B cell (primary cell): ENCODE results near the gene PRKAR2A. TPM values are rescaled to one million over a fixed set of nuclear protein-coding genes. Genes with fewer than 3 reads are reported as not detected.
"Not testable (repeated sequence)": the region's sequence is repeated elsewhere in the genome, so short reads cannot be mapped to it uniquely, and the experiment has no call there.

Experiments used
- ATAC-seq: fragments of 200-7000 bp; cut with Tn5 transposase; one replicate; pipeline ENCODE4 v1.10.0; 2021; ENCODE audit warnings: low read depth, mild to moderate bottlenecking, moderate number of reproducible peaks, moderate library complexity
- CTCF ChIA-PET: fragments of 350-600 bp; sonication (Branson Sonifier 250); formaldehyde crosslinking; loops from one replicate; lab custom pipeline; 2021; ENCODE audit warnings: antibody characterized with exemption, inconsistent platforms; lab: Charles Lee
- POLR2A ChIA-PET: fragments of 350-600 bp; sonication (Branson Sonifier 250); formaldehyde crosslinking; loops from one replicate; lab custom pipeline; 2021; ENCODE audit warnings: antibody characterized with exemption; lab: Charles Lee
- DNase-seq: peaks from one replicate; pipeline ENCODE4 v3.0.0; 2013
- H2AFZ ChIP-seq: 2 replicates; pipeline ENCODE4 v1.6.1; 2012; ENCODE audit warnings: mild to moderate bottlenecking, low read depth, low read length; ENCODE audit not compliant: insufficient read depth, poor library complexity, severe bottlenecking
- H3K27ac ChIP-seq, 2 donors: 1 replicate in 1 of 2; 2 replicates in 1 of 2; pipeline ENCODE4 v1.5.1; 2012 to 2013; ENCODE audit warnings: low read length in 2 of 2, mild to moderate bottlenecking in 2 of 2, moderate library complexity in 1 of 2
- H3K27me3 ChIP-seq, 4 experiments: fragments of 200-600 bp in 1 of 4; sonication (generic) in 1 of 4; replicated peaks in 1 of 4; 1 replicate in 2 of 4; 2 replicates in 2 of 4; pipeline versions ENCODE4 v1.6.1 to v1.7.0; 2013 to 2016; ENCODE audit warnings: low read length in 3 of 4, mild to moderate bottlenecking in 2 of 4, mixed read lengths in 1 of 4, moderate library complexity in 1 of 4; ENCODE audit not compliant: insufficient read depth in 4 of 4, control insufficient read depth in 3 of 4; ENCODE audit errors: control extremely low read depth in 1 of 4
- H3K36me3 ChIP-seq, 2 experiments: replicated peaks in 1 of 2; 1 replicate in 1 of 2; 2 replicates in 1 of 2; pipeline versions ENCODE4 v1.6.1 to v1.7.1; 2013; ENCODE audit warnings: low read length in 1 of 2; ENCODE audit not compliant: insufficient read depth in 2 of 2, control insufficient read depth in 1 of 2; ENCODE audit errors: control extremely low read depth in 1 of 2, extremely low read depth in 1 of 2
- H3K4me1 ChIP-seq, 2 donors: fragments of 200-600 bp in 1 of 2; sonication (generic) in 1 of 2; 1 replicate in 1 of 2; 2 replicates in 1 of 2; pipeline versions ENCODE4 v1.5.1 to v1.6.1; 2013 to 2017; ENCODE audit warnings: low read length in 2 of 2; ENCODE audit not compliant: control insufficient read depth in 2 of 2, insufficient read depth in 2 of 2
- H3K4me2 ChIP-seq: replicated peaks from 2 replicates; pipeline ENCODE3; 2012; ENCODE audit warnings: mild to moderate bottlenecking, low read depth, low read length; ENCODE audit not compliant: poor library complexity, severe bottlenecking
- H3K4me3 ChIP-seq, 5 experiments: fragments of 200-600 bp in 1 of 5; sonication (generic) in 1 of 5; 1 replicate in 3 of 5; 2 replicates in 2 of 5; pipeline versions ENCODE4 v1.5.1 to v1.7.0; 2011 to 2016; ENCODE audit warnings: low read length in 4 of 5, mild to moderate bottlenecking in 4 of 5, low read depth in 2 of 5, control low read depth in 1 of 5, moderate library complexity in 1 of 5; ENCODE audit not compliant: insufficient read depth in 1 of 5; ENCODE audit errors: control extremely low read depth in 1 of 5, extremely low read depth in 1 of 5
- H3K79me2 ChIP-seq: fragments of 200-600 bp; sonication (generic); one replicate; pipeline ENCODE4 v1.6.0; 2016; ENCODE audit warnings: low read length; ENCODE audit not compliant: control insufficient read depth, insufficient read depth
- H3K9ac ChIP-seq: fragments of 200-600 bp; sonication (generic); 2 replicates; pipeline ENCODE4 v1.6.1; 2017; ENCODE audit warnings: mild to moderate bottlenecking, low read length, moderate library complexity
- H3K9me3 ChIP-seq, 3 donors: one replicate each; pipeline versions ENCODE4 v1.6.1 to v1.7.1; 2013; ENCODE audit warnings: low read length in 2 of 3; ENCODE audit not compliant: control insufficient read depth in 2 of 3, insufficient read depth in 1 of 3; ENCODE audit errors: control extremely low read depth in 1 of 3
- H4K20me1 ChIP-seq: 2 replicates; pipeline ENCODE4 v1.6.0; 2012; ENCODE audit warnings: mild to moderate bottlenecking, low read length; ENCODE audit not compliant: insufficient read depth, control insufficient read depth, poor library complexity, severe bottlenecking
- H3K27ac Mint-ChIP-seq: one replicate; pipeline ENCODE4 v1.8.0; 2021; ENCODE audit warnings: mixed read lengths
- H3K27me3 Mint-ChIP-seq: one replicate; pipeline ENCODE4 v1.8.0; 2021; ENCODE audit warnings: mixed read lengths
- H3K4me1 Mint-ChIP-seq: one replicate; pipeline ENCODE4 v1.8.0; 2021; ENCODE audit warnings: mixed read lengths
- H3K4me3 Mint-ChIP-seq: one replicate; pipeline ENCODE4 v1.8.0; 2021; ENCODE audit warnings: mixed read lengths
- H3K9me3 Mint-ChIP-seq: one replicate; pipeline ENCODE4 v1.8.0; 2022; ENCODE audit warnings: mixed read lengths; ENCODE audit not compliant: insufficient read depth
- EZH2 ChIP-seq: IDR thresholded peaks from 2 replicates; pipeline ENCODE4 v1.6.1; 2012; ENCODE audit warnings: borderline replicate concordance, low read depth, mild to moderate bottlenecking, moderate library complexity, low read length; ENCODE audit not compliant: insufficient read depth, poor library complexity, severe bottlenecking
- WGBS: methylation state at CpG from one replicate; pipeline ENCODE4 v1.1.5; 2013; ENCODE audit warnings: missing lambda C conversion rate; ENCODE audit not compliant: insufficient coverage; 5-methylcytosine and 5-hydroxymethylcytosine counted together
- intact Hi-C: fragments of 100-400 bp; cut with micrococcal nuclease; formaldehyde crosslinking; loops from one replicate; pipeline ENCODE4 v1.10.0; 2022
- polyA plus RNA-seq: library from polyadenylated mRNA; depleted of rRNA; stranded (reverse); fragments of >200 nt; gene quantifications from 2 replicates; pipeline ENCODE4 v1.2.3, GENCODE V29; 2012
- total RNA-seq, 2 donors: library from RNA; stranded (reverse); fragments of 120-200 nt in 1 of 2; gene quantifications; 1 replicate in 1 of 2; 2 replicates in 1 of 2; pipeline versions ENCODE4 v1.2.3 to v1.2.4, GENCODE V29; 2013 to 2022
- TF ChIP-seq, protein P1 (sequence below): fragments of 200-600 bp; IDR thresholded peaks from one replicate; pipeline ENCODE4 v1.8.0; 2022; ENCODE audit warnings: antibody characterized with exemption, mild to moderate bottlenecking

Gene PRKAR2A
- total and polyA plus RNA-seq, 2 donors (not counting 1 experiment from before 2014, with no cell fraction given), result 4.3 to 25.0 TPM

DNA sequence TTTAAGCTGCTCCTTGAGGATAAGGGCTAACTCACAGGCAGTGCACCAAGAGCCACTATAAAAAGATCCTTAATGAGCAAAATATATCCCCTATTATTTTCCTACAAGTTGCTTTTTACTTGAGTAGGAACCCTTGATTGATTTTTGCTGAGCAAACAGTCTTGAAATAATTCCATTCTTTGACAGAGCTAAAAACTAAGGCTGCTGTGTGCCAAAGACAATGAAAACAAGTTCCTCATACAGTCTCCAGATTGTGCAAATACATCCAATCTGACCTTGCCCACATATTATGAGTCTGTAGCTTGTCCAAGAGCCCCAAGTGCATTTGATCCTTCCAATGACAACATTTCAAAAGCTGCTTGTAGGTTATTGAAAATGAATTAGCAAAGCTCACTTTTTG is 15.0 kb downstream of the PRKAR2A start:
- H3K9me3 ChIP-seq, result no peaks in the 10 kb centered on the region
- CTCF ChIA-PET, result interaction anchor here (0.6 to 1.1 kb wide), 2 partner anchors 22 to 1771 kb away, joined by 3 to 4 read pairs; no protein-coding TSS in a partner anchor
- H2AFZ ChIP-seq, result no peak overlapping the region
- no peak overlapping the region for H3K4me2 ChIP-seq
- Mint-ChIP-seq H3K27ac (no peak overlapping the region), H3K27me3 (no peaks in the 10 kb centered on the region), H3K4me1 (peaks cover 11% of the 10 kb centered on the region), H3K9me3 (no peaks in the 10 kb centered on the region), H3K4me3 (no peak overlapping the region)
- ATAC-seq (no peak), DNase-seq (no peak)
- peaks cover 71% of the 10 kb centered on the region for H3K79me2 ChIP-seq
- H3K36me3 ChIP-seq, result no peaks in the 10 kb centered on the region
- H3K27me3 ChIP-seq, result no peaks in the 10 kb centered on the region
- H3K4me3 ChIP-seq, result no peak overlapping the region
- H3K4me1 ChIP-seq, result no peaks in the 10 kb centered on the region
- H4K20me1 ChIP-seq, result peaks cover 13% of the 10 kb centered on the region
- no peak for TF ChIP-seq EZH2
- TF ChIP-seq, protein P1, sequence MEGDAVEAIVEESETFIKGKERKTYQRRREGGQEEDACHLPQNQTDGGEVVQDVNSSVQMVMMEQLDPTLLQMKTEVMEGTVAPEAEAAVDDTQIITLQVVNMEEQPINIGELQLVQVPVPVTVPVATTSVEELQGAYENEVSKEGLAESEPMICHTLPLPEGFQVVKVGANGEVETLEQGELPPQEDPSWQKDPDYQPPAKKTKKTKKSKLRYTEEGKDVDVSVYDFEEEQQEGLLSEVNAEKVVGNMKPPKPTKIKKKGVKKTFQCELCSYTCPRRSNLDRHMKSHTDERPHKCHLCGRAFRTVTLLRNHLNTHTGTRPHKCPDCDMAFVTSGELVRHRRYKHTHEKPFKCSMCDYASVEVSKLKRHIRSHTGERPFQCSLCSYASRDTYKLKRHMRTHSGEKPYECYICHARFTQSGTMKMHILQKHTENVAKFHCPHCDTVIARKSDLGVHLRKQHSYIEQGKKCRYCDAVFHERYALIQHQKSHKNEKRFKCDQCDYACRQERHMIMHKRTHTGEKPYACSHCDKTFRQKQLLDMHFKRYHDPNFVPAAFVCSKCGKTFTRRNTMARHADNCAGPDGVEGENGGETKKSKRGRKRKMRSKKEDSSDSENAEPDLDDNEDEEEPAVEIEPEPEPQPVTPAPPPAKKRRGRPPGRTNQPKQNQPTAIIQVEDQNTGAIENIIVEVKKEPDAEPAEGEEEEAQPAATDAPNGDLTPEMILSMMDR, result no peak
- POLR2A ChIA-PET, result no interaction called here
- H3K9ac ChIP-seq, result no peak overlapping the region
- intact Hi-C loops, result no loop called here
- no peak overlapping the region for H3K27ac ChIP-seq

DNA sequence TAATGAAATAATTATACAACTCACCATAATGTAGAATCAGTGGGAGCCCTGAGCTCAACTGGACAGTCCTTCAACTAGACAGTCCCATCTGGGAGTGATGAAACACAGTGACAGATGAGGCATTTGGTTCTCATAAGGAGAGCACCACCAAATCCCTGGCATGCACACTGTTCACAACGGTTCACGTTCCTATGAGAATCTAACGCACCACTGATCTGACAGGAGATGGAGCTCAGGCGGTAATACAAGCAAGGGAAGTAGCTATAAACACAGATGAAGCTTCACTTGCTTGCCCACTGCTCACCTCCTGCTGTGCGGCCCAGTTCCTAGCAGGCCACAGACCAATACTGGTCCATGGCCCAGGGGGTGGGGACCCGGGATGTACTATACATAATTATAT is 17.0 kb downstream of the PRKAR2A start:
- Histone ChIP-seq H2AFZ (no peak overlapping the region), H3K27me3 (no peaks in the 10 kb centered on the region), H4K20me1 (peaks cover 24% of the 10 kb centered on the region), H3K9me3 (no peaks in the 10 kb centered on the region), H3K27ac (no peak overlapping the region), H3K4me1 (peaks cover 4 to 6% of the 10 kb centered on the region in 2 donors), H3K4me2 (no peak overlapping the region), H3K4me3 (no peak overlapping the region), H3K9ac (no peak overlapping the region), H3K79me2 (peaks cover 73% of the 10 kb centered on the region), H3K36me3 (no peaks in the 10 kb centered on the region)
- Mint-ChIP-seq H3K9me3 (no peaks in the 10 kb centered on the region), H3K4me3 (no peak overlapping the region), H3K4me1 (peaks cover 18% of the 10 kb centered on the region), H3K27ac (no peak overlapping the region), H3K27me3 (no peaks in the 10 kb centered on the region)
- DNase-seq (no peak), ATAC-seq (no peak)
- intact Hi-C loops, result no loop called here
- POLR2A ChIA-PET, result no interaction called here
- CTCF ChIA-PET, result interaction anchor here (1.0 kb wide), 1 partner anchor 8 kb away, joined by 3 read pairs; no protein-coding TSS in a partner anchor
- TF ChIP-seq, protein P1, result no peak
- no peak for TF ChIP-seq EZH2
- WGBS, result 100% methylated on average over 4 of the region's 6 CpGs

DNA sequence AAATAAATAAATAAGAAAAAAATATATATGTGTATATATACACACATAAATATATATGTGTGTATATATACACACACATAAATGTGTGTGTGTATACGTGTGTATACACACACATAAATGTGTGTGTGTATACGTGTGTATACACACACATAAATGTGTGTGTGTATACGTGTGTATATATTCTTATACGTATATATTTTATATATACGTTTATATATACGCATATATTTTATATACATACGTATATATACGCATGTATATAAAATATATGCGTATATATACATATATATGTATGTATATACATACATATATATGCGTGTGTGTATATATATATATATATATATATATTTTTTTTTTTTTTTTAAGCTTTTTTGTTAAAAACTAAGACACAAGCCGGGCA is 18.1 kb downstream of the PRKAR2A start:
- H3K4me2 ChIP-seq, ATAC-seq, H3K27me3 Mint-ChIP-seq, POLR2A ChIA-PET, H3K9ac ChIP-seq, H3K4me1 ChIP-seq, H3K36me3 ChIP-seq, CTCF ChIA-PET, DNase-seq, H3K4me3 ChIP-seq, intact Hi-C loops, H3K27ac ChIP-seq, H3K27me3 ChIP-seq, H3K9me3 ChIP-seq, H3K4me3 Mint-ChIP-seq, H3K9me3 Mint-ChIP-seq, H3K27ac Mint-ChIP-seq, H2AFZ ChIP-seq: not testable (repeated sequence)
- Histone ChIP-seq H4K20me1 (peaks cover 30% of the 10 kb centered on the region), H3K79me2 (peaks cover 66% of the 10 kb centered on the region)
- H3K4me1 Mint-ChIP-seq, result peaks cover 18% of the 10 kb centered on the region
- no CpG with 5 or more reads among the region's 11 CpGs for WGBS
